HepG2 (cell line): ENCODE data around the gene OAF. TPM values are rescaled to one million over a fixed set of nuclear protein-coding genes. Genes with fewer than 3 reads are reported as not detected.

Experiments
- HOMEZ ChIP-seq: IDR thresholded peaks from 2 replicates; pipeline ENCODE4 v1.6.1; 2016; ENCODE audit warnings: low read depth
- KLF9 ChIP-seq: IDR thresholded peaks from 2 replicates; pipeline ENCODE4 v1.6.1; 2016; ENCODE audit warnings: low read depth
- MAFF ChIP-seq: IDR thresholded peaks from 2 replicates; pipeline ENCODE4 v1.6.1; 2011; ENCODE audit warnings: low read depth, low read length, improper control_type of control experiment
- MEF2D ChIP-seq: sonication (generic); formaldehyde crosslinking; IDR thresholded peaks from 2 replicates; pipeline ENCODE4 v1.5.1; 2020; ENCODE audit warnings: mild to moderate bottlenecking, missing genetic modification reagents
- NFE2L2 ChIP-seq: fragments of 150-350 bp; IDR thresholded peaks from 2 replicates; pipeline ENCODE4 v1.6.1; 2014; ENCODE audit warnings: low read length
- ONECUT2 ChIP-seq: sonication (generic); formaldehyde crosslinking; IDR thresholded peaks from 2 replicates; pipeline ENCODE4 v1.4.0; 2020; ENCODE audit warnings: missing genetic modification reagents
- RXRA ChIP-seq: sonication (generic); formaldehyde crosslinking; IDR thresholded peaks from 2 replicates; pipeline ENCODE4 v1.5.1; 2020; ENCODE audit warnings: missing genetic modification reagents
- SP1 ChIP-seq, 2 experiments: fragments of 450-650 bp in 1 of 2; sonication (generic) in 1 of 2; formaldehyde crosslinking in 1 of 2; IDR thresholded peaks; 2 replicates each; pipeline versions ENCODE4 v1.4.0 to v1.6.1; 2016 to 2020; ENCODE audit warnings: missing genetic modification reagents in 1 of 2
- ZFP36L2 ChIP-seq: sonication (generic); formaldehyde crosslinking; IDR thresholded peaks from 2 replicates; pipeline ENCODE4 v1.4.0; 2020; ENCODE audit warnings: missing genetic modification reagents
- ZHX2 ChIP-seq, 2 experiments: sonication (generic) in 1 of 2; formaldehyde crosslinking in 1 of 2; IDR thresholded peaks; 2 replicates each; pipeline versions ENCODE4 v1.6.1 to v1.9.0; 2014 to 2022; ENCODE audit warnings: antibody characterized with exemption in 1 of 2, borderline replicate concordance in 1 of 2, inconsistent platforms in 1 of 2, low read depth in 1 of 2, missing genetic modification reagents in 1 of 2
- ZNF318 ChIP-seq: sonication (generic); formaldehyde crosslinking; IDR thresholded peaks from 2 replicates; pipeline ENCODE4 v1.4.0; 2020; ENCODE audit warnings: mild to moderate bottlenecking, missing genetic modification reagents
- ZNF343 ChIP-seq: sonication (generic); formaldehyde crosslinking; IDR thresholded peaks from 2 replicates; pipeline ENCODE4 v1.4.0; 2020; ENCODE audit warnings: mild to moderate bottlenecking, missing genetic modification reagents
- ZNF382 ChIP-seq: sonication (generic); formaldehyde crosslinking; IDR thresholded peaks from 2 replicates; pipeline ENCODE4 v1.5.0; 2020; ENCODE audit warnings: missing genetic modification reagents, mild to moderate bottlenecking, borderline replicate concordance
- ZNF549 ChIP-seq: sonication (generic); formaldehyde crosslinking; IDR thresholded peaks from 2 replicates; pipeline ENCODE4 v1.5.0; 2020; ENCODE audit warnings: missing genetic modification reagents
- ZNF792 ChIP-seq: IDR thresholded peaks from 2 replicates; pipeline ENCODE4 v1.6.1; 2016
- polyA plus RNA-seq, 8 experiments: library from polyadenylated mRNA; depleted of rRNA in 3 of 8; stranded (reverse) in 7 of 8; unstranded in 1 of 8; fragments of >200 nt; fragmentation: Illumina TruSeq in 4 of 8; extraction: Trizol in 4 of 8; gene quantifications; 2 replicates each; pipeline versions ENCODE4 v1.2.1 to v1.2.3, GENCODE V29; 2011 to 2016; ENCODE audit warnings: low read depth in 4 of 8, missing spikeins in 1 of 8, mixed read lengths in 1 of 8; ENCODE audit not compliant: insufficient read depth in 1 of 8
- total RNA-seq, 5 experiments: library from RNA; depleted of rRNA; stranded (reverse); fragments of >200 nt; fragmentation: Illumina TruSeq; extraction: Trizol; gene quantifications; 2 replicates each; pipeline ENCODE4 v1.2.3, GENCODE V29; 2016; ENCODE audit warnings: low read depth in 1 of 5

The OAF gene
- total and polyA plus RNA-seq, 2 of the 13 experiments (the other 11 are each of a cell fraction or from before 2014, with no cell fraction given) = 63.7 to 94.6 TPM

GRCh38 chr11:120168960-120169681, 41.7 kb upstream of the OAF start (continued):
- no peak for TF ChIP-seq ZHX2 (IDR thresholded peaks at IDR 0.05; ENCODE audit: low read depth)
- TF ChIP-seq ZHX2 (CRISPR knock-in tag; IDR thresholded peaks at IDR 0.05; ENCODE audit: borderline replicate concordance) = no peak
- no peak for TF ChIP-seq MAFF
- no peak for TF ChIP-seq NFE2L2
- no peak for TF ChIP-seq ZNF549
- TF ChIP-seq ZNF382 (CRISPR knock-in tag) = no peak
- no peak for TF ChIP-seq ZFP36L2 (CRISPR knock-in tag)
- no peak for TF ChIP-seq SP1 (IDR thresholded peaks at IDR 0.05)
- no peak for TF ChIP-seq SP1 (CRISPR knock-in tag; IDR thresholded peaks at IDR 0.05)
- TF ChIP-seq KLF9 (CRISPR knock-in tag) = no peak
- TF ChIP-seq MEF2D = no peak
- no peak for TF ChIP-seq ZNF318 (CRISPR knock-in tag)
- no peak for TF ChIP-seq ZNF343 (CRISPR knock-in tag)
- TF ChIP-seq ZNF792 = no peak
- no peak for TF ChIP-seq ONECUT2 (CRISPR knock-in tag)
- TF ChIP-seq RXRA (CRISPR knock-in tag) = no peak
- no peak for TF ChIP-seq HOMEZ (CRISPR knock-in tag)
